ENCODE measurements around the gene ABHD2. TPM values are rescaled to one million over a fixed set of nuclear protein-coding genes. Genes with fewer than 3 reads are reported as not detected.

Gene ABHD2
- total and polyA plus RNA-seq, 11 donors = 8.6 to 243 (median 116) TPM

GRCh38 chr15:89066280-89066679 is 22.0 kb upstream of the ABHD2 start:
- ATAC-seq (no peak), DNase-seq (no peak)
- Histone ChIP-seq H3K36me3 (no peaks in the 10 kb centered on the region), H3K4me1 (peaks cover 0 to 8% (median 0%) of the 10 kb centered on the region in 12 donors), H3K4me3 (no peak overlapping the region), H3K27me3 (no peaks in the 10 kb centered on the region), H3K27ac (no peak overlapping the region), H3K9me3 (peaks cover 0 to 27% (median 17%) of the 10 kb centered on the region in 12 donors)
- TF ChIP-seq POLR2A (IDR thresholded peaks at IDR 0.05) (no peak), CTCF (IDR thresholded peaks at IDR 0.05) (no peak)
- WGBS, 4 donors = 88 to 98% (median 90%) methylated on average over 1 of the region's 1 CpG
- intact Hi-C loops (cut with DNase I) = no loop called here

GRCh38 chr15:89067751-89068150 is 20.5 kb upstream of the ABHD2 start:
- ATAC-seq = peak in 1 of 4 donors; percentile 17
- Histone ChIP-seq H3K4me1 (peaks cover 0 to 13% (median 0%) of the 10 kb centered on the region in 12 donors), H3K9me3 (peaks cover 0 to 27% (median 17%) of the 10 kb centered on the region in 12 donors), H3K27ac (peak overlapping the region in 2 of 12 donors; percentile 35 to 72), H3K4me3 (no peak overlapping the region), H3K27me3 (no peaks in the 10 kb centered on the region), H3K36me3 (no peaks in the 10 kb centered on the region)
- 60 to 76% (median 67%) methylated on average over 1 of the region's 1 CpG for WGBS, 4 donors
- intact Hi-C loops (cut with DNase I) = no loop called here
- TF ChIP-seq POLR2A (IDR thresholded peaks at IDR 0.05) (no peak), CTCF (IDR thresholded peaks at IDR 0.05) (no peak)
- no peak for DNase-seq

- DNase-seq = peak in 3 of 5 donors; percentile 30 to 58 (median 46)
- peak overlapping the region in 1 of 12 donors; percentile 72 for H3K27ac ChIP-seq
- TF ChIP-seq CTCF (IDR thresholded peaks at IDR 0.05) (no peak), POLR2A (IDR thresholded peaks at IDR 0.05) (no peak)
- H3K9me3 ChIP-seq = peaks cover 0 to 27% (median 17%) of the 10 kb centered on the region in 12 donors
- 53 to 74% (median 72%) methylated on average over 5 of the region's 5 CpGs for WGBS, 4 donors
- H3K4me1 ChIP-seq = peaks cover 0 to 13% (median 0%) of the 10 kb centered on the region in 12 donors
- intact Hi-C loops (cut with DNase I) = no loop called here
- peak in 3 of 4 donors; percentile 42 to 94 (median 62) for ATAC-seq
- no peaks in the 10 kb centered on the region for H3K27me3 ChIP-seq
- H3K36me3 ChIP-seq = no peaks in the 10 kb centered on the region
- no peak overlapping the region for H3K4me3 ChIP-seq
Measured at GRCh38 chr15:89068325-89068784, 19.9 kb upstream of the ABHD2 start.

- no peaks in the 10 kb centered on the region for H3K36me3 ChIP-seq
- WGBS, 4 donors = 88 to 98% (median 92%) methylated on average over 7 of the region's 7 CpGs
- peak overlapping the region in 1 of 12 donors; percentile 70 for H3K27ac ChIP-seq
- TF ChIP-seq POLR2A (IDR thresholded peaks at IDR 0.05) (no peak), CTCF (IDR thresholded peaks at IDR 0.05) (no peak)
- intact Hi-C loops (cut with DNase I) = no loop called here
- no peak overlapping the region for H3K4me3 ChIP-seq
- peaks cover 0 to 27% (median 17%) of the 10 kb centered on the region in 12 donors for H3K9me3 ChIP-seq
- peaks cover 0 to 13% (median 0%) of the 10 kb centered on the region in 12 donors for H3K4me1 ChIP-seq
- no peaks in the 10 kb centered on the region for H3K27me3 ChIP-seq
- no peak for DNase-seq
- peak in 2 of 4 donors; percentile 77 to 81 for ATAC-seq
Measured at GRCh38 chr15:89070197-89071124, 17.8 kb upstream of the ABHD2 start.

All from heart left ventricle (tissue), 16 donors.